ENCODE data around the gene CACNB1.

DNA sequence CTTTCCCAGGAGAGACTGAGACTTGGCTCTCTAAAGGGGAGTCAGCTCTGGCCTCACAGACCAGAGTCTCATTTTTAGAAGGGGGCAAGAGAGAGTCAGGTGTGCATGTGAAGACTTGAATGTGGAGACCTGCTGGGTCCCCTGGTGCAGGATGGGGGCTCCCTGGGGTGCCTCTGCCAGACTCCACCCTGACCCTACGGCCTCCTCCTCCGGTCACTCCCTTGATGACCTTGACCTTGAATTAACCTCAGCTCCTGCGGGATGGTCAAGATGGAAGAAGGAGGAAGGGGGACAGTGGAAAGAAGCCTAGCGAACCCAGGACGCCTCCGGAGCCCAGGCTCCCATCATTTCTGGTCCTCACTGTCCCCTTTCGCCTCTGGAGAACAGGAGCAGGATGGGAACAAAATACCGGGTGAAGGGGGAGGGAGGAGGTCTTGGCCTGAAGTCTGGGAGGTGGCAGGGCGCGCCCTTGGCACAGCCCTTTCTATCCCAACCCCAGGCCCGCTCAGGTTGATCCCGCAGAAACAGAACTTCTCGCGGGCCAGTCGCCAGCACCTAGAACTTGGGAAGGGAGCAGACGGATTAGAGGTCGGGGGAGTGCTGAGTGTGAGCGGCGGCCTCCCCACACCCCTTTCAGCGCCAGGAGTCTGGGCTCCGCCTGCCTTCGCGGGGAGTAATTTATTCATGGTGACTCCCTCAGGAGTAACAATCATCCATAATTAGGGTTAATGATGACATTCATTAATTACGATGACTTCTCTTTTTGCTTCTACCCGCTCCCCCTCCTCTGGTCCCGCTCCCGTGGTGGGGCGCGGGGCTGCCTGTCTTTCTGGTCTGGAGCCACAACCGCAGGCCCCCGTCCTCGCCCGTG lies 26.7 kb upstream of the CACNB1 start:
- TF ChIP-seq CTCF (IDR thresholded peaks at IDR 0.05) (no peak), EP300 (IDR thresholded peaks at IDR 0.05) (no peak), POLR2A (IDR thresholded peaks at IDR 0.05) (no peak)

Measured in ovary (tissue), 3 donors.